DMS153 treated with DMSO at 0.1 percent for 48 hours (cell line): ENCODE data around the gene MLIP.

Source experiments
- DNase-seq: peaks from one replicate; lab custom pipeline; 2025; ENCODE audit not compliant: unreplicated experiment; lab: John Stamatoyannopoulos, UW

MLIP gene

DNA sequence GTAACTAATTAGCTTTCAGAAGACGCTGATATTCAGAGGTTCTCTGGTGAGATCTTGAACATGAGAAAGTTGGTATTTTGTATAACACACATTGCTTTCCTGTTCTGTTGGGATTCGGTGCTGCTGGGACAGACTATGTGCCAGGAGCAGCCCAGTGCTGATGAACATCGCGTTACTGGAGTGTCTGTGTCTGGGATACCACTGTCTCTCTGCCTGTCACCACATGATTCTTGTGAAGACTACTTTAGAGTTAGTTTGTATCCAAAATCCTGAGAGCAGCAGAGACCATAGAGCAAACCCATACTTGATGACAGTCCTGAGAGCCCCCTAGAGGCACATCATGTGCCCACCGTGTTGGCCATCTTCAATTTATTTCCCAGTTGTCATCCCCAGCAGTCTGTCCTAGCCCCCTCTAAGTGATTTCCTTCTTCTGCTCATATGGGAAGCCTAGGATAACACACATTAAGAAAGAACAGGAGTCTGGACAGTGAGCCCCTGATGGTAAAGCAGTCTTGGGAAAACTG is 155.2 kb downstream of the MLIP start:
- DNase-seq: no peak

DNA sequence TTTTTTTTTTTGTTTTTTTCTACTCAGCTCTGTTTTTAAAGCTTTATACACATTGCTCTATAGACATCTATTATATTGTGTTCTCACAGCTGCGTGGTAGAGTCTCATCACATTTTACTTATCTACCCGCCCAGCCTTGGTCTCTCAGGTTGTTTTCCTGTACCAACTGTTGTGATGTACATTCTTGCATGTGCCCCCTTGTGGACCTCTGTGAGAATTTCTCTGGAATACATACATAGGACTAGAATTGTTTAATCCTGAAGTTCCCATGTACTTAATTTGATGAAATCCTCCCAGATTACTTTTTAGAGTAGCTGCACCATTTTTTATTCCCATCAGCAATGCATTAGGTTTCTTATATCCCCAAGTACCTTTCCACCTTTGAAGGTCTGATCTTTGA is 156.6 kb downstream of the MLIP start:
- peak; percentile 5 for DNase-seq

DNA sequence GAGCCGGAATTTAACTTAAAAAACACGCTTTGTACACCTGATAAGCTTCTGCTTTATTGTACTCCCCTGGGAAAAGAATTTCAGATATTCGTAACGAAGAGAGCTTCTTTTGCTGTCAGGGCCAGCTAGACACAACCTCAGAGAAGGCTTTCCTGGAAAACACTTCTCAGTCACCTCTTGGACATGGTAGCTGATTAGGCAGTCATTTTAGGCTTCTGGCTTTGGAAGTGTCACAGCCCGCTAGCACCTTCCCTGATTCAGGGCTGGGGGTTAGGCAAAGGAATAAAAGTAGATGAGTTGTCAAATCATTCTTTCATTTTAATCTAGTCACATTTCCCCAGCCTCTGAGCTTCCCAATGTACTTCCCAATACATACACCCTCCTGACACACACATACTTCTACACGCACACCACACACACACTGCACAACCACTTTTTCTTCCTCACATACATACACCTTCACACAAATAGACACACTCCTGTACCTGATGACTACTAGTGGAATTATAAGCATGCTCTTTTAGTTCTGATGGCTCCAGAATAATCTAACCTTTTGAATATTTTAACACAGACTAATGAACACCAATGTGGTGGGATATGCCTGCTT is 162.1 kb downstream of the MLIP start:
- no peak for DNase-seq

DNA sequence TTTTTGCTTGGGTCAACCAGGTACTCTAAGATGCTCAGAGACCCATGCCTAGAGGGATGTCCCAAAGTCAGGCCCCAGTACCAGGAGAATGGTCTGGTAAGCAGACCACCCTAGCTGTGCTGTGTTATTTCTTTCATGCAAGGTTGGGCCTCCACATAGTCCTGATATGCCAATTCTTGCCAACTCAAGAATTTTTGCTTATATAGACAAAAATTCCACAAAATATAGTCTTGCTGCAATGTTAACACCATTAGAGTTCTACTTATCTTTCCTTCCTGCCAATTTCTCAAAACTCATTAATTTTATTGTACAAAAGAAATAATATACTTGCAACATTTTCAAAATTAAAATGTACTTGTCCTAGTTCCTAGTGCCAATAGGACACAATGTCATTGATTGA is 163.1 kb downstream of the MLIP start:
- no peak for DNase-seq

DNA sequence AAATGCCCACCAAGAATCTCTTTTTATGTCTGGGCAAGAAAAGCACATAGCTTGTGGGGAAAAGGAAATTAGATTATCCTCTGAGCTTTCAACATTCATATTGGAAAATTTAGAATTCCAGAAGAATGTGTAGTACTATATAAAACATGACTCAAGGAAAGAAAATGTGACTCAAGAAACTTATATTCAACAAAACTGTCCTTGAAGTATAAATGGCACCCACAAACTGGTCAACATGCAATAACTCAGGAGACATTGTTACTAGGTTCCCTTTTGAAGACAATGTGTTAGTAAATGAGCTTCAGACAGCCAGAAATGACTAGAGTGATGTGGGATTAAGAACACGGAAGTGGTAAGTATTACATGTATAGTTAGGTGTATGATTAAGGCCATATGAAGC is 170.9 kb downstream of the MLIP start:
- no peak for DNase-seq

DNA sequence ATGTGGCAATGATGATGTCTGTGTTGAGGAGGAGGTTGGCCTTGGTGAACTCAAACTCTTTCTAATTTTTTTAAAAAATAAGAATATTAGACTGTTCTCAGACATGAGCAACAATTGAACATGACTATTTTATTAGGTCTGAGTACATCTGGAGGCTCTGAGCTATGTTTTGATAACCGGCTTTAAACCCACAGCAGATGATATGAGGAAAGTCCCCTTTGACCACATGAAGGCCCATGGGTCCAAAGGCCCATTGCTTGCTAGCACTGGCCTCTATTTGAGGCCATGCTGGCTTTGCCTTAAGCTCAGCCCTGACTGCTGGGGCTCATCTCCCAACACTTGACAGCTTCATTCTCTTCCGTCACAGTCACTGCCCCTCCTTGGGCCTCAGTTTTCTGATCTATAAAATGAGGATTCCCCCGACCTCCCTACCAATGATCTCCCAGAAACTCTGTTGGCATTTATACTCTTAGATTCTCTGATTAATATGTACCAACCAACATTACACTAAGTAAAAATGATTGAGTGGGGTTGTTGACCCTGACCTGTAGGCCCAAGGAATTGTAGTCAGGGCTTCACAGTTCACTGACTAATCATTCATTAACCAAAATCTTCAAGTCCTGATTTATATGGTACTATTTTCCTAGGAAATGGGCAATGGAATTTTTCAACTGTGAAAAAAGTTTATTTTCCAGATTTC is 173.1 kb downstream of the MLIP start:
- no peak for DNase-seq

DNA sequence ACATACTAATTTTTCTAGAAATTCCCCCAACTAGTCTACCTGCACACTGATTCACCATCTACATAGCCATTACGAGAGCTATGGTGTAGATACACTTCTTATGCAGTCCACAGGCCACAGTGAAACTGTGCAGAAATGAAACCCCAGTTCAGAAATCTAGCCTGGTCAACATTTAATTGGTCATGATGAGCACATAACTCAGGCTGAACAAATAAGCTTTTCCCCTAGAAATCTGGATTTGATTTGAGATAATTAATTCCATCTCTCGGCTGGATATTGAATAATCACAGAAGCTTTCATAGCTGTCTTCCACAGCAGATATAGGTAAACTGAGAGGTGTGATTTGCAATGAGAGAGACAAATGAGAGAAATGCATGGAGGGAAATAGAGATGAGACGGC is 174.4 kb downstream of the MLIP start:
- no peak for DNase-seq

DNA sequence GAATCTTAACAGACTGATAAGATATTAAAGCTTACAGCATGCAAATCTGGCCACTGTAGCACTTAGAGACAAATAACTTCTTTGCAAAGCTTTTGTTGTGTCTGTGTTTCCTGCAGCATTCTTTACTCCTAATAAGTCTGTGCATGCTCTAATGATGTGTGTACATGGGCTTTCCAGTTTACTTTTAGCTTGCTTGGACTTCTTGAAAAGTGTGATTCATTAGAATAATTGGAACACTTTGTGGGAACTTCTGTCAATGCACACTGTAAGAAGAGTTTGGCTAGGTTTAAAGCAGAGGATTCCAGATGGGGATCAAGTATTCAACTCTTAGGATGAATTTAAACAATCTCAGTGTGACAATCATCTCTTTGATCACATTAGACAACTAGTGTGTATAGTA is 174.9 kb downstream of the MLIP start:
- DNase-seq: no peak

DNA sequence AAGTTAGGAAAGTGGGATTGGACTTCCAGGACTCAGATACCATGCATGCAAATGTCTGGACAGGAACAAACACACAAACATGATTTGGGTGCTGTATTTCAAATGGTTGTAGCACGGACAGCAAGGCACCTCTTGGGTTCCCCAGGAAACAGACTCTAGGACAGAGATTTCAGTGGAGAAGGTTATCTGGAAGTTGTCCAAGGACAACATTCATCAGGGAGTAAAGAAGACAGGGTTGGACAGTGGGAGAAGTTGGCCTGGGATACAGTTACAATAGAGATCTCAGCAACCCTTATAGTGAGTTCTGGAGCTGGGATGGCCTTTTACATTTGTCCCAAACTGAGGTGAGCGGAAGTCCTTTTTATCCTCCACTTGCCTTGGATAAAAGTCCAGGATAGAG is 177.2 kb downstream of the MLIP start:
- no peak for DNase-seq

DNA sequence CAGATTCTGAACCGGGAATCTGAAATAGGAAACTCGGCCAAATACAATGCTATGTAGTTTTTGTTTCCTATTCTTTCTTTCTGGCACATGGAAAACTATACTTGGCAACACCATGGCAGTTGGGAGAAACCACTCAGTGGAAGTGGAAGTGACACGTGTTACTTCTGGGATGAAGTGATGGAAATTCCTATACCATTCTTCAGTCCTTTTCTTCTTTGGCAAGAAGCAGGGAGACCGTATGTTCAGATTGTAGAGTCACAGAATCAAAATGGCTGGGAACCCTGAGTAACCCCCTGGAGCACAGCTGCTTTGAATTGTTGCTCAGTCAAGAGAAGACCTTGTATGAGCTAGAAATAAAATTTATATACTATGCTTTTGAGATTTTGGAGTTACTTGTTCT is 178.2 kb downstream of the MLIP start:
- DNase-seq: no peak

DNA sequence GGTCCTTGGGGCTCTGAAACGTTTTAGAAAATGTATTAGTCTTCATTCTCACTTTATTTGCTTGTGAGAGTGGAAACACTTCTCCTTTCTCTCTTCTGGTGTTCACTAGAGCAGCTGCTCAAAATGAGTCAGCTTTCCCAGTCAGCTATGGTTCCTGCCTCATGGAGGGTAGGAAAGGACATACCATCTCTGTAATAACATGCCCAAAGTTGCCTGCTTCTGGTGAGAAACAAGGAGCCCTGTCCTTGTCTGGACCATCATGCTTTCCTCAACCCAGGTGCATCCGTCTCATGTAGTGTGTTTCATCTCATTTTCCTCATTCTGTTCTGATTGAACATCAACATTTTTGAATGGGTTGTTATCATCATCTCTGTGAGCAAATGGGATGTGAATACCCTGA is 179.9 kb downstream of the MLIP start:
- DNase-seq: no peak

DNA sequence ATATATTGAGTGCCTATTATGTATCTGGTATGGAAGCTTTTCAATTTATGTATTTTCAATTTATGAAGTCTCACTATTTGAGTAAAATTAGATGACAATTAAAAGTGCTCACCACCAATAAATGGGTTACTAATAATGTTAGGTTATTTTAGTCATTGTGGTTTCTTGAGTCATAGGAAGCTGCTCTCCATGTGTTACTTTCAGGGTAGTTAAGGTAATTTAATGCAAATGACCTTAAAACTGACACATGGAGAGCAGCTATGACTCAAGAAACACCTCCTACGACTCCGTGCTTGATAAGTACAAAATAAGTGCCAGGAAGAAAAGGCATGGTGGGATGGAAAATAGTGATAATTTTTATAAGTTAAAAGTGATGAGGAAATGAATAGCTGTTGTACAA is 180.5 kb downstream of the MLIP start:
- DNase-seq: no peak

DNA sequence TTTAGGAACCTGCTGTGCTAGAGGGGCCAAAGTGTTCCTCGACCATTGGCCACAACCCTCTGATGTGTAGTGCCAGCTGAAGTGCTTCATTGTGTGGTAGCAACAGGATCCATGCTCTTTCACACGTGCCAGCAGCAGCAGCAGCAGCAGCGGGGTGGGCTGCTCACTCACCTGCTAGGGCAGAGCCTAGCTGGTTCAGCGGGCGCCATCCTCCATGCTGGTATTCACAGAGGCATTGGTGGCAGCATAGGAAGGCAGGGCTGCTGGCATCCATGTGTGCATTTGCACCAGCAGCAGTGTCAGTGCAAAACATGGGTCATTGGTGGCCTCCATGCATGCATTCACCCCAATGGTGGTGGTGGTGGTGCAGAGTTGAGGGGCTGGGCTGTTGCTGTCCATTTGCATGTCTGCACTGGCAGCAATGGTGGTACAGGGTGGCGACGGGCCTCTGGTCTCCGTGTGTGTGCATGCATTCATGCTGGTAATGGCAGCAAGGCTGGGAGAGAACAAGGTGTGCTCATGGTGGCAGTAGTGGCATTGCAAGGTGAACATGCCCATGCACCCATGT is 183.8 kb downstream of the MLIP start:
- DNase-seq: no peak

DNA sequence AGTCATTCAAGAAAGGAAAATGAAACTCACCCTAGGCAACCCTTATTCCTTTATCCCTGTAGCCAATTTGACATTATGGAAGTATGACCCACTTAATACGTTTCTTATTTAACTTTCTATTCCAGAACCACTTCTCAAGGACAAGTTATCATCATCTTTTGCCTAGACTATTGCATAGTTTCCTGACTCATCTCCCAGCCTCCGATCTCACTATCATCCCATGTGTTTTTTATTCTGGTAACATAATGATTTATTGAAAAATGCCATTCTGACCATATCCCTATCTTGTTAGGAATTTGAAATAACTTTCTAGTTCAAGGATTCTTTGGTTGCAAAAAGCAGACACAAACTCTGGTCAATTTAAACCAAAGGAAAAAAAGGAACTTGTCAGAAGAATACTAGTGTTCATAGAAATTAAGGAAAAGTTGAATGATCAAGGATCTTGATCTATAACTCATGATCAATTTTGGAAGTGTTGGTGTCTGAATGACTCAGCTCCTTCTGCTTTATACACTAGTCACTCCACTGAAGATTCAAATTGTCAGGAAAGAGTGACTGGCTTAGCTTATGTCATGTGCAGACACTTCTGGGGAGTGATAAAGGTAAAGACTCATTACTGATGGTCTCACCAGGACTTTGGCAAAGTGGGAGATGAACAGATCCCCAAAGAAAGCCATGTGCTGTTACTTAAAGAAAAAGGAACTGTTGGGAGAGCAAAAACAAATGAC is 188.5 kb downstream of the MLIP start:
- DNase-seq: no peak

DNA sequence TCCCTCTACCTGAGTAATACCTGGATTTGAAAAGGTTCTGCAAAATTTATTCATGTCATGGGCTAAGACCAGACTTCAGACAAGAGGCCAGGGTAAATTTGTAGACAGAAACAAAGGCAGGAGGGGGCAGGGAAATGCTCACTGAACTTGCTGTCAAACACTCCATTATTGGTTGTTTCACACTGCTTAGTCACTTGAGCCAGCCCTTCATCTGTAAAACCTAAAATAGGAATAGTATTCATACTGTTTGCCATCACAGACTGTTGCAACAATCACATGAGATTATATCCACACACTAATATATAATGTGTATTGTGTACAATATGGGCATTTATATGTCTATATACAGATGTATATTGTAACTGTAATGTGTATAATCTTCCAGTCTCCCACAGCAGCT is 190.5 kb downstream of the MLIP start:
- no peak for DNase-seq

DNA sequence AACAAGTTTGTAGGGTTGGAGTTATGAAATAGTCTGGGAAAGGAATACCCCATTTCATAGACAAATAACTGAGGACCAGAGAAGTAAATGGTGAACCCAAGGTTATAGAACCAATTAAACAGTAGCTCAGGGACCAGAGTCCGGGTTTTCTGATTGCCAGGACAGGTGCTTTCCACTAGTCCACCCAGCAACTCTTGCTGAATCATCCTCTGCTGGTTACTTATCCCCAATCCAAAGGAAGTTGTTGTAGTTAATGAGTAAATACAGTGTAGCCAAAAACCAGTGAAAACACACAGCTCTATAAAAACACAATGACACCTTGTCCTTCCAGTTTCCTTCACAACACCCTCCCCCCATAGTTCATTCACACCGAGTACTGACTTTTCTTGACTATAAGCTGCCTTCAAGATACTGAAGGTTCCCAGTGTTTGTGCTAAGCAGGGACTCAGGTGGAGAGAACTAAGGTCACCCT is 196.2 kb downstream of the MLIP start:
- no peak for DNase-seq

DNA sequence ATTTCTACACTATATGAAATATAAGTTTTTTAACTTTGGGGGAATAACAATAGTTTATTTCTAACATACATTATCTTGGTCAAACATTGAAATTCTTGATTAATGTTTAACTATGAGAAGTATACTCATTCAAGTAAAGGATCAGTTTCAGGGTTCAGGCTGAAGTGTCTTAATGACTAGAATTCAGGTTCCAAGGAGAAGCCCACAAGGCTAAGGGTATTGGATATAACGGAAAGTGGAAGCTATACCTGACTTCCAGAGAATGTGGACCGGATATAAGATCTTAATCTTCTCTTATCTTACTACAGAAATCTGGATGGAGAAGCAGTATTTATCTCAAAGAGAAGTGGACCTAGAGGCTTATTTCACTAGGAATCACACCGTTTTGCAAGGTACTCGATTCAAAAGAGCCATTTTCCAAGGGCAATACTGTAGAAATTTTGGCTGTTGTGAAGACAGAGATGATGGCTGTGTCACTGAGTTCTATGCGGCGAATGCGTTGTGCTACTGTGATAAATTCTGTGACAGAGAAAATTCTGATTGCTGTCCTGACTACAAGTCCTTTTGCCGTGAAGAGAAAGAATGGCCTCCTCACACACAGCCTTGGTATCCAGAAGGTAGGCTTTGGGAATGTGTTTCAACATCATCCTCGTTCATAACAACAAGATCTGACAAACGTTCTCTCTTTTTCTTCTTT is 197.2 kb downstream of the MLIP start, which contains the start of gene TINAG:
TINAG (plus strand) TSS at position 153 of the 697 bp plus-strand sequence; CDS start at position 263, 110 bp downstream.
- DNase-seq: no peak

DNA sequence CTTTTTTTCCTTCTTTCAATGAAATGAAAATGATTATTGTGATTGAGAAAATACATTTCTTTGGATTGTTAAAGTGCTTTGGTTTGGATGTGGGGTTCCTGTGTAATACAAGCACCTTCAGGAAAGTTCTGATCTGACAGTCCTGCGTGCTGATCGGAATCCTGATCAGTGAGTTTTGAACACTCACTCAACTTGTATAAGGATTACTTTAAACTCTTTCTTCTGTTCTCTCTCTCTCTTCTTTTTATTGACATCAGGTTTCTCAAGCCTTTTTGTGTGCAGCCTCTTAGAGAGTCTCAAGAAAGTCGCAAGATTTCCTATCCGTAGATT is 197.7 kb downstream of the MLIP start:
- DNase-seq: no peak

DNA sequence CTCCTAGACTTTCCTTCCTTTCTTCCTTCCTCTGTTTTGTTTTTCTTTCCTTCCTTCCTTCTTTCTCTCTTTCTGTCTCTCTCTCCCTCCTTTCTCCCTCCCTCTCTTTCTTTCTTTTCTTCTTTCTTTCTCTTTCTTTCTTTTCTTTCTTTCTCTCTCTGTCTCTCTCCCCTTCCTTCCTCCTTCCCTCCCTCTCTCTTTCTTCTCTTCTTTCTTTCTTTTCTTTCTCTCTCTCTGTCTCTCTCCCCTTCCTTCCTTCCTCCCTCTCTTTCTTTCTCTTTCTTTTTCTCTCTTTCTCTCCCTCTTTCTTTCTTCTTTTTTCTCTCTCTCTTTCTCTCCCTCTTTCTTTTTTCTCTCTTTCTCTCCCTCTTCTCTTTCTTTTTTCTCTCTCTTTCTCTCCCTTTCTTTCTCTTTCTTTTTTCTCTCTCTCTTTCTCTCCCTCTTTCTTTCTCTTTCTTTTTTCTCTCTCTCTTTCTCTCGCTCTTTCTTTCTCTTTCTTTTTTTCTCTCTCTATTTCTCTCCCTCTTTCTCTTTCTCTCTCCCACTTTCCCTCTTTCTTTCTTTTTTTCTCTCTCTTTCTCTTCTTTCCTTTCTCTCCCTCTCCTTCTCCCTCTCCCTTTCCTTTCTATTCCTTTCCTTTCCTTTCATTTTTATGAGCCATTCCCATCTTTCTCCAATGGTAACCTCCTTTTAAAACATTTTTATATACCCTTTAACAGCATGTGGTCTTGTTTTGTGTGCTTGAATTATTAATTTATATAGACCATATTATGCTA is 199.3 kb downstream of the MLIP start:
- no peak for DNase-seq

DNA sequence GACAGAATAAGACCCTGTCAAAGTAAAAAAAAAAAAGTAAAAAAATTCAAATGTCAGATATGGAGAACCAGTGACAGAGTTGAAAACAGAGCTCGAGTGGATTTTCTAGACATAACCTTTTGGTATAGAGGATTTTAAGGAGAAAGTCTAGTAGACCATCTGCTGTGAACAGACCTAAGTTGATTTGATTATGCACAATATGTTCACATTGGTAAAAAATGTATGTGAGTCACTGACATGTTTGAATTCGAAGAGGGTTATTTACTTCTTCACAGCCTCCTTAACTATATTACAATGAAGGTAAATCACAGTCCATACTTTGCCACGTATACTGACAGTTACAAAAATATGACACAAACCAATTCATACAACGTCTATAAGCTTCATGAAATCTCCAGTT is 204.4 kb downstream of the MLIP start:
- DNase-seq: no peak
